Limb (tissue), 2 donors: ENCODE measurements around the gene SYCE3.
"Not testable (repeated sequence)": the region's sequence is repeated elsewhere in the genome, so short reads cannot be mapped to it uniquely, and the experiment has no call there.

Source experiments
- DNase-seq, 2 donors: peaks; one replicate each; pipeline ENCODE4 v3.0.0-alpha.2; 2016; ENCODE audit errors: extremely low spot score in 2 of 2

SYCE3 gene, protein sequence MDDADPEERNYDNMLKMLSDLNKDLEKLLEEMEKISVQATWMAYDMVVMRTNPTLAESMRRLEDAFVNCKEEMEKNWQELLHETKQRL

DNA sequence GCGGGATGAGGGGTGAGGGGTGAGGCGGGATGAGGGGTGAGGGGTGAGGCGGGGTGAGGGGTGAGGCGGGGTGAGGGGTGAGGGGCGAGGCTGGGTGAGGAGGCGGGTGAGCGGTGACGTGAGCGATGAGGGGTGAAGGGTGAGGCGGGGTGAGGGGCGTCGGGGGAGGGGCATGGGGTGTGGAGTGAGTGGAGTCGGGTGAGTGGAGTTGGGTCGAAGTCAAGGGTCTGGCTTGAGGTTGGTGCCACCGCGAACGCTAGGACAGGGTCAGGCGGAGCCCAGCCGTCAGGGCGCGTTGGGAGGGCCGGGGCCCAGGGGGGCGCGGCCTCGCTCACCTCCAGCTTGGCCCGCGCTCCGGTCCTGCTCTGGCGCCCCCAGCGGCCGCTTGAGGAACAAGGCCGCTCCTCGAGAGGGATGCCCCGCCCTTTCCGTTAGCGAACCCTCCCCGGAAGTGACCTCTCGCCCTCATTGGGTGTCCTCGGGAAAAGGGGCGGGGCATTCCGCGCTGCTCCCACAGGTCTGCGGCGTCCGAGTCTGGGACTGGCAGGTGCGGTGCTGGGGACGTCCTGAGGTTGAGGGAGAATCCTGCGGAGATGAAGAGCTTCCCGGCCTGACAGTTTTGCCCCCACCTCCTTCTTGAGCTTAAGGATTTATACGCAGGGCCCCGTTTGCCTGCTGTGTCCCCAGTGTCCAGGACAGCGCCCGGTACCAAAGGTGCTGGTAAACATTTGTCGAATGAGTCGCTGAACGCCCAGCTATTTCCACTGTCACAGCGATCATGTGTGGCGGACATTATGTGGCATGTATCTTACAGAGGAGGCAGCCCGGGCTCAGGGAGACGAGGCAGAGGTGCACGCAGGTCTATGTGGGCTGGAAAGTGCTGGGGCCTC, at the start of gene SYCE3:
Gene SYCE3 (minus strand): TSS at position 397 of the 890 bp plus-strand sequence. CDS start 6,514 bp downstream, outside the sequence.
- peak; percentile 92 to 96 for DNase-seq

DNA sequence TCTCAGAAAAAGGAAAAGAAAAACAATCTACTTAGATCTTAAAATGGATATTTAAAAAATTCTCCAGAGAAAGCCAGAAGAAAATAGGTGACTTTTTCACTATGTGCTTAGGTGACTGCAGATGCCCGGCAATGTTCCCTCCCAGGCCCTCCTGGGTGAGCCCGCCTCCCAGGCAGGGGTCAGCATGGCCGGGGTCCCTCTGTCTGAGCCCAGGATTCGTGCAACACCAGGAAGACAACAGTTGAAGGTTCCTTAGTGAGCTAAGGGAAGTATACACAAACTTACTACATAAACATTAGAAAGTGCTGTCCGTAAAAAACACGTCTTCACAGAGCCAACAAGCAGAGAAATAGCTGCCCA, 49.4 kb upstream of the SYCE3 start:
- no peak for DNase-seq

DNA sequence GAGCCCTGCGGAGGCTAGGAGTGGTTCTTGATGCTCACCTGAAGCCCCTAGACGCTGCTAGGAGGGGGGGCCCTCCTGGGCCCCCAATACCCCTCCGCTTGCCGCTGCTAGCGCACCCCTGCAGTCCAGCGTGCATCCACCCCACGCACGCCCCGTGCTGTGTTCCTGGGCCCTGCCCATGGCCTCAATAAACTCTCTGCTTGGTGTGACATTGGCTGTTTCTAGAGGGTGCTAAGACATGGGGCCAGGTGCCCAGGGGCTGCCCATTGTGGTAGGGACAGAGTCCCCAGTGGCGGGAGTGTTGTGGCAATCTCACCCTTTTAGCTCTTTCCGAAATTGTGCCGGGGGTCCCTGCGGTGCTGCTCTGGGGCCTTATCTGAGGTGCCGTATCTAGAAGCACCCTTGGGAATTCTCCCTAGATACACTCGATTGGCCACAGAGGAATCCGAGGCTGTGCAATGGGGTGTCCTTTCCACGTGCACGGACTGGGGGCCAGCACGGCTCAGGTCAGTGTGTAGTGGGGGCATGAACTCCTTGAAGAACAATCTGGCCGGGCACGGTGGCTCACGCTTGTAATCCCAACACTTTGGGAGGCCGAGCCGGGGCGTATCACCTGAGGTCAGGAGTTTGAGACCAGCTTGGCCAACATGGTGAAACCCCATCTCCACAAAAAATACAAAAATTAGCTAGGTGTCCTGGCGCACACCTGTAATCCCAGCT, 48.8 kb upstream of the SYCE3 start:
- DNase-seq = no peak

DNA sequence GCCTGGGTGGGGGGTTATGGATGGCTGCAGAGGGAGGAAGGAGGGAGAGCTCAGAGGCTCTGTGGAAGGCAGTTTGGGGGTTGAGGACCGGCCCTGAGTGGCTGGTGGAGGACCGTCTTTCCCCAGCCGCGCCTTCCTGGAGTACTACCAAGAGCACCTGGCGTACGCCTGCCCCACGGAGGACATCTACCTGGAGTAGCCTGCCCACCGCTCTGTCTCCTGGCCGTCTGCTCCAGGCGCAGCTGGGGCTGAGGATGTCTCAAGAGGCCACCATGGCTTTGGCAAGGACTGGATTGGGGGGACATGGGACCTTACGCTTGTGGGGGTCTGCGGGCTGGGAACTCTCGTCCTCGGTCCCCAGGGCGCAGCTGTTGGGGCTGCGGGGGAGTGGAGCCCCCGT, 47.9 kb upstream of the SYCE3 start:
- no peak for DNase-seq

DNA sequence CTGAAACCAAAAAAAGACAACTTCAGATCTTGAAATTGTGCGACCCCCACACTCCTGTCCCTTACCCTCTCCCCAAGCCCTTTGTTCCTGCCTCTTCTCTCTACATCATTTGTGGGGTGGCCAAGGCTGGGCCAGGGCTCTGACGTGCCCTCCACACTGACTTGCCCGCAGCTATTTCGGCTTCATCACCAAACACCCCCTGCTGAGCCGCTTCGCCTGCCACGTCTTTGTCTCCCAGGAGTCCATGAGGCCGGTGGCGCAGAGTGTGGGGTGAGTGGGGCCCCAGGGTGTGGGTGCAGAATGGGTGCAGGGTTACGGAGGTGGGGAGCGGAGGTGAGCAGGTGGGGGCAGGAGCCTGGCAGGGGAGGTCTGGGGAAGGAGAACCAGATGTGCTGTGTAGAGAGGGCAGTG, 47.3 kb upstream of the SYCE3 start:
- DNase-seq = no peak

DNA sequence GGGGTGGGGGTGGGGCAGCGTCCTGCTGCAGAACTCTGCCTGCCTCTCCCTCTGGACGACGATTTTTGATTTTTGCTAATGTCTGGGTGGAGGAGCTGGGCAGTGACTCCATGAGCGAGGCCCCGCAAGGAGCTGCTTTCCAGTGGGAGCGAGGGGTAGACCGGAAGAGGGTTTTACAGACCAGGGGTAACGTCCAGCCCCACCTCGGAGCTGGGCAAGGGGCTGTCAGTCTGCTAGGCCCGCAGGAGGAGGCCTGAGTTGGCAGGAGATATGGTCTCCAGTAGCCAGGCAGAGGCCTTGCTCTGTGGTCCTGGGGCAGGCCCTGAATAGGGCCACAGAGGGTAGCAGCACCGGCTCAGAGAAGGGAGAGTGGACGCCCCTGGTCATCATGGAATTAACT, 46.9 kb upstream of the SYCE3 start:
- no peak for DNase-seq

DNA sequence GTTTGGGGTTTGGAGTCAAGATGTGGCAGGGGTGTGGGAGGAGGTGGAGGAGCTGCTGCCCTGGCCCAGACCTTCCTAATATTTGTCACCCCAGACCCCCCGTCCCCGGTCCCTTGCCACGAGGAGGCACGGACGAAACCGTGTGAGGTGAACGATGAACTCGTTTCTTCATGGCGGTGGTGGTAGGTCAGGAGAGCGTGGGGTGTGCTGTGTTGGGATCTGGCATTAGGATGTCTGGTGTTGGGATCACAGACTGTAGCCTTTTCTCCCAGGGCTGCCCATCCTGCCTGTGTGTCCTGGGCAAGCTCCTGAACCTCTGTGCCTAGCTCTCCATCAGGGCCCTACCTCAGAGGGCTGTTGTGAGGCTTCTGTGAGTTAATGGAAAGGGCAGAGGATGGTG, 46.3 kb upstream of the SYCE3 start:
- no peak for DNase-seq

DNA sequence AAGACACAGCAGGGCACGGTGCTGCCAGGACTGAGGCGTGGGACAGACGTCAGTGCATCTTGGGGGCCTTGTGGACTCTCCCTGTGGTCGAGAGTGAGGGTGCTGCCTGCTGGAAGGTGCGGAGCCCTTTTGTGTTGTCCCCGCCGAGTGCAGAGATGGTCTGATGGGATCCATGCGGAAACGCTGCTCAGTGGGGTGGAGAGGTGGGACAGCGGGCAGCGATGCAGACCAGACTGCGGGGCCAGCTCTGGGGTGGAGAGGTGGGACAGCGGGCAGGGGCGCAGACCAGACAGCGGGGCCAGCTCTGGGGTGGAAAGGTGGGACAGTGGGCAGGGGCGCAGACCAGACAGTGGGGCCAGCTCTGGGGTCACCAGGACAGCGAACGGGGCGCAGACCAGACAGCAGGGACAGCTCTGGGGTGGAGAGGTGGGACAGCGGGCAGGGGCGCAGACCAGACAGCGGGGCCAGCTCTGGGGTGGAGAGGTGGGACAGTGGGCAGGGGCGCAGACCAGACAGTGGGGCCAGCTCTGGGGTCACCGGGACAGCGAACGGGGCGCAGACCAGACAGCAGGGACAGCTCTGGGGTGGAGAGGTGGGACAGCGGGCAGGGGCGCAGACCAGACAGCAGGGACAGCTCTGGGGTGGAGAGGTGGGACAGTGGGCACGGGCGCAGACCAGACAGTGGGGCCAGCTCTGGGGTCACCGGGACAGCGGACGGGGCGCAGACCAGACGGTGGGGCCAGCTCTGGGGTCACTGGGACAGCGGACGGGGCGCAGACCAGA, 45.5 kb upstream of the SYCE3 start:
- not testable (repeated sequence) for DNase-seq

DNA sequence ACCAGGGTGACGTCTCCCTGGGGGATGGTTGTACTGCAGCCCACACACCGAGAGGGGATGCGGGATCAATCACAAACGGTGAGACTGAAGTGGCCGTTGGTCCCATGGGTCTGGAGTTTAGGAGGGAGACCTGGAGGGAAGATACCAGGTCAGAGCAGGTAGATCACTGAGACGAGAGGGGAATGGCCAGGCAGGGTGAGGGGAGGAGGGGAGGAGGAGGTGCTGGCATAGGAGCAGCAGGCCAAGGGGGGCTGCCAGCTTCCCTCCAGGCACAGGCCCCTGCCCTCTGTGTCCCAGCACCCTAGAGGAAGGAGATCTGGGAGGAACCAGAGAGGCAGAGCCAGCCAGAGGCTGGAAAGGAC, 44.9 kb upstream of the SYCE3 start:
- DNase-seq = no peak

DNA sequence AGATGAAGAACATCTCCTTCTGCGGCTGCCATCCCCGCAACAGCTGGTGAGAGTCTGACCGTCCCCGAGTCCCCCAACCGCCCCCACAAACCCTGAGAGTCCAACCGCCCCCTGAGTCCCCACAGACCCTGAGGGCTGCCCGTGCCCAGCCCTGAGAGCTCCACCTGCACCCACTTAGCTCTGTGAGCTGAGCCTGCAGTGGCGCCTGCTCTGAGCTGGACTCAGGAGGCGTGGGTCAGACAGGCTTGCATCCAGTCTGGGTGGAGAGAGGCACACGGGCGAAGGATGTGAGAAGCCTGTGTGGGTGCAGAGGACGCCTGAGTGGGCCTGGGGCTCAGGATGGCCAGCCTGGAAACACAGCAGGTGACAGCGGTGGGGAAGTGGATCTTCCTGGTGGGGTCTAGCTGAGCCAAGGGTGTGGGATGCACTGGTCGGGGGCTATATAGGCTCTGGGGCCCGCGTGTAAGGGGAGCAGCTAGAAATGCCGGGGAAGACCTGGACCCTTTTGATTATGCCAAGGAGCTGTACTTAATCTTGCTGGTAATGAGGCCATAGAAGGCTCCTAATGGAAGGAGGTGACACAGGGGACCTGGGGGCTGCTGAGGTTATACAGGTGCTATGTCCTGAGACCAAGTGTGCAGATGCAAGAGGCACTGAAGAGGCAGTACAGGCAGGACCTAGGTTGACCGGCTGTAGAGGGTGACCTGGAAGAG, 44.4 kb upstream of the SYCE3 start:
- DNase-seq = no peak

DNA sequence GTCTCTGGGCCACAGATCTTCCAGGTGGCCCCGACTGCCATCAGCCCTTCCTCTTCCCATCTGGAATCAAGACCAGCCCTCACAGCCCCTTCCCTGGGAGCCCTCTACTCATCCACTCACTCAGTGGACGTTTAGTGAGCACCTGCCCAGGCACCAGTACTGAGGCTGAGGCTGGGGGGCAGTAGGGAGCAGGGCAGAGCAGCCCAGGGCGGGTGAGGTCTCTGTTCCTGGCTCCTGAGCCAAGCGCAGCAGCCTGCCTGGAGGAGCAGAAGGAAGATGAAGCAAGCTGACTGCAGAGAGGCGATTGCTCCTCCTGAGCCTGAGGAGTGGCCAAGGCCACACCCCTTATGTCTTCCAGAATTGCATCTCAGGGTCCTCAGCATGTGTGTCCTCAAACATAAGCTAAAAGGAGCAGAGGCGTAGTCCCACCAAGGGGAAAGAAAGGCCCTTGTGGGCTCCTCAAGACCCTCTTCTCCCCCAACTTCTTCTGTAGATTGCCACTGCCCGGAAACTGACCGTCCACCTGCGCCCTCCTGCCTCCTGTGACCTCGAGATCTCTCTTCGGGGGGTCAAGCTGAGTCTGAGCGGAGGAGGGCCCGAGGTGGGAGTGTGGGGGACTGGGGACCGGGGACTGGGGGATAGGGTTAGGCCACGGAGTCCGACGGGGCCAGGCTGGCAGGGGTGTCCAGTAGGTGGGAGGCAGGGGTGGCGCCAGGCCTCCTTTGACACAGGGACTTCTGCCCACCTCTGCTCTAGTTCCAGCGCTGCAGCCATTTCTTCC, 43.6 kb upstream of the SYCE3 start:
- no peak for DNase-seq

DNA sequence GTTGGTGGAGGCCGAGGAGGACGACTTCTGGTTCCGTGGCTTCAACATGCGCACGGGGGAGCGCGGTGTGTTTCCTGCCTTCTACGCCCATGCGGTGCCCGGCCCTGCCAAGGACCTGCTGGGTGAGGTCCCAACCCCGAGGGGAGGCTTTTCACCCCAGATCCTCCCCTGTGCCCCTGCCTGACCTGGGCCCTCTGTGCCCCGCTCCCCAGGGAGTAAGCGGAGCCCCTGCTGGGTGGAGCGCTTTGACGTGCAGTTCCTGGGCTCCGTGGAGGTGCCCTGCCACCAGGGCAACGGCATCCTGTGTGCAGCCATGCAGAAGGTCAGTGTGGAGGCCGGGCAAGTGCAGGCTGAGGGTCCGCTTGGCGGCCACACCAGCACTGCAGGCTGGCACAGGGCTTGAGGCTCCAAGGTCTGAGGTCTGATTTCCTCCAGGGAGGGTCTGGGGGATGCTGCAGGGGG, 42.9 kb upstream of the SYCE3 start:
- no peak for DNase-seq

DNA sequence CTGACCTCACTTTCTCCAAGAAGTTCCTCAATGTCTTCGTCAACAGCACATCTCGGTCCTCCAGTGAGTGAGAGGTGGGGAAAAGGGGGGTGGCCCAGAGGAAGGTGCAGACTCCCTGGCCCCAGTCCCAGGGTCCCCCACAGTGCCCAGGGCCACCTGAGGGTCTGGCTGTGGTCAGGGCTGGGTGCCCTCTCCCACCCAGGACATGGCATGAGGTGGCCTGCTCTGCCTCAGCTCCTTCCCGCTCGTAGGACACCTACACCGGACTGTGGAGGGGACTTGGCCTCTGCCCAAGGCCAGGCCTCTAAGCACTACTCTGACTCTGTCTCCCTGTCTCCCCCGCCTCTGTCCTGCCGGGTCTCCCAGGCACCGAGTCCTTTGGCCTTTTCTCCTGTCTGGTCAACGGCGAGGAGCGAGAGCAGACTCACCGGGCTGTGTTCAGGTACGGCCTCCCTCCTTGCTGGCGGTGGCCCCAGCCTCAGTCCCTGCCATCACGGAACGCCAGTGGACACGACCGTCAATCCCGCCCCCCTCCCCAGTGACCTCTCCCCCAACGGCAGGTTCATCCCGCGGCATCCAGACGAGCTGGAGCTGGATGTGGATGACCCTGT, 42.4 kb upstream of the SYCE3 start:
- no peak for DNase-seq

DNA sequence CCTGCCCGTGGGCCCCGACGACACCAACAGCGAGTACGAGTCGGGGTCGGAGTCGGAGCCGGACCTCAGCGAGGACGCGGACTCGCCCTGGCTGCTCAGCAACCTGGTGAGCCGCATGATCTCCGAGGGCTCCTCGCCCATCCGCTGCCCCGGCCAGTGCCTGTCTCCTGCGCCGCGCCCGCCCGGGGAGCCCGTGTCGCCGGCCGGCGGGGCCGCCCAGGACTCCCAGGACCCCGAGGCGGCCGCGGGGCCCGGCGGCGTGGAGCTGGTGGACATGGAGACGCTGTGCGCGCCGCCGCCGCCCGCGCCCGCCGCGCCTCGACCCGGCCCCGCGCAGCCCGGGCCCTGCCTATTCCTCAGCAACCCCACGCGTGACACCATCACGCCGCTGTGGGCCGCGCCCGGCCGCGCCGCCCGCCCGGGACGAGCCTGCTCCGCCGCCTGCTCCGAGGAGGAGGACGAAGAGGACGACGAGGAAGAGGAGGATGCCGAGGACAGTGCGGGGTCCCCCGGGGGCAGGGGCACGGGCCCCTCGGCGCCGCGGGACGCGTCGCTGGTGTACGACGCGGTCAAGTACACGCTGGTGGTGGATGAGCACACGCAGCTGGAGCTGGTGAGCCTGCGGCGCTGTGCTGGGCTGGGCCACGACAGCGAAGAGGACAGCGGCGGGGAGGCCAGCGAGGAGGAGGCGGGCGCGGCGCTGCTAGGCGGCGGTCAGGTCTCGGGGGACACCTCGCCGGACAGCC, 41.7 kb upstream of the SYCE3 start:
- DNase-seq = no peak

DNA sequence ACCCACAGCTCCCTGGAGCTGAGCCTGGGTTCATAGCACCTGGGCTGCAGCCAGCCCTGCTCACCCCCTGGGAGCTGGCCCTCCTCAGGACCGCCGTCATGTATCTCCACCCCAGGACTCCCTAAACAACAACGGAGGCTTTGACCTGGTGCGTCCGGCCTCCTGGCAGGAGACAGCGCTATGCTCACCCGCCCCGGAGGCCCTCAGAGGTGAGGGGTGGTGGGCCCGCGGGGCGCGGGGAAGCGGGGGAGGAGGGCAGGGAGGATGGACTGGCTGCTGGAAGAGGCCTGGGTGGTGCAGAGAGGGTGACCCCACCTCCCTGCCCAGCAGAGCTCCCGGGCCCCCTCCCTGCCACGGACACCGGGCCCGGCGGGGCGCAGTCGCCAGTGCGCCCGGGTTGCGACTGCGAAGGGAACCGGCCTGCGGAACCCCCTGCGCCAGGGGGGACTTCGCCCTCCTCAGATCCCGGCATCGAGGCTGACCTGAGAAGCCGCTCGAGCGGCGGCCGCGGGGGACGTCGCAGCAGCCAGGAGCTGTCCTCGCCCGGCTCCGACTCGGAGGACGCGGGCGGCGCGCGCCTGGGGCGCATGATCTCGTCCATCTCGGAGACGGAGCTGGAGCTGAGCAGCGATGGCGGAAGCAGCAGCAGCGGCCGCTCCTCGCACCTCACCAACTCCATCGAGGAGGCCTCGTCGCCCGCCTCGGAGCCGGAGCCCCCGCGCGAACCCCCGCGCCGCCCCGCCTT, 41.0 kb upstream of the SYCE3 start:
- no peak for DNase-seq

DNA sequence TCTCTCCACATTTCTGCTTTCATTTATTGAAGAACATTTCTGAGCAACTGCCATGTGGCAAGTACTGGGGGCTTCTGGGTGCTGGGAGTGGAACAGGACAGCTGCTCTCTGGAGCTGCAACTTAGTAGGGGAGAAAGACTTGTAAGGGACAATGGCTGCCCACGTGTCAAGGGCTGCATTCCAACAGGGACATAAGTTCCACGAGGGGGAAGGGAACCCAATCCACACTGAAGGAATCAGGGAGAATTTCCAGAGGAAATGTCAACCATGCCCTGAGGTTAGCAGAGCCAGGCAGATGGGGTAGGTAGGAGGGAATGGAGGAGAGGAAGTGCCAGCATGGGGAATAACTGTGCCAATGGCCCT, 39.6 kb upstream of the SYCE3 start:
- no peak for DNase-seq

DNA sequence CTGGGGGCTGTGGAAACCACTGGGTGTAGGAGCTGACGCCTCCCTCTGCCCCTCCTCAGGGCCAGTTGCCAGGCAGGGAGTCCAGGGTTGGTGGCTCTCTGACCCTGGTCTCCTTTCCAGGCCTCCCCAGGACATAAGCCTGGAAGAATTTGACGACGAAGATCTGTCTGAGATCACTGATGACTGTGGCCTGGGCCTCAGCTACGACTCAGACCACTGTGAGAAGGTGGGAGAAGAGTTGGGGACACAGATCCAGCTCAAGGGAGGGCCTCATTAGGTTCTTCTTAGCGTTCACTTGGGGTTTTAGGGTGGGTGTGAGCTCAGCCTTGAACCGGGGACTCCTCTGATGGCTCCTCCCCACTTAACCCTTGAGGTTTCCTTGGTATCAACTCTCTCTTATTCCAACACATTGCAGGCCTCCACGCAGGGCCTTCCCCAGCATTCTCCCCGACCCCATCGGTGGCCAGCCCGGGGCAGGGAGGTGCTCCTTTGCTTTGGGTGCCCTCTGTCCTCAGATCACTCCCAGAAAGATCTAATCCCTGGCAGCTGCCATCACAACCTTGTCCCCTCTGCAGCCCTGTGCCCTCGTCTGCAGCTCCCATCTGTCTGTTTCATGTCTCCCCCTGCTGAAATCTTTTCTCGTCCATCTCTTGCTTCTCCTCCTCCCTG, 39.1 kb upstream of the SYCE3 start:
- DNase-seq = no peak
